UCSD-AML1 (cell line): Measurements from ENCODE around the gene C5orf47.
"Not testable (repeated sequence)": the region's sequence is repeated elsewhere in the genome, so short reads cannot be mapped to it uniquely, and the experiment has no call there.

Experiments
- DNase-seq: peaks from one replicate; lab custom pipeline; 2025; ENCODE audit not compliant: unreplicated experiment; lab: John Stamatoyannopoulos, UW

Gene C5orf47

GRCh38 chr5:173970878-173971650 lies 17.9 kb upstream of the C5orf47 start:
- no peak for DNase-seq

DNA sequence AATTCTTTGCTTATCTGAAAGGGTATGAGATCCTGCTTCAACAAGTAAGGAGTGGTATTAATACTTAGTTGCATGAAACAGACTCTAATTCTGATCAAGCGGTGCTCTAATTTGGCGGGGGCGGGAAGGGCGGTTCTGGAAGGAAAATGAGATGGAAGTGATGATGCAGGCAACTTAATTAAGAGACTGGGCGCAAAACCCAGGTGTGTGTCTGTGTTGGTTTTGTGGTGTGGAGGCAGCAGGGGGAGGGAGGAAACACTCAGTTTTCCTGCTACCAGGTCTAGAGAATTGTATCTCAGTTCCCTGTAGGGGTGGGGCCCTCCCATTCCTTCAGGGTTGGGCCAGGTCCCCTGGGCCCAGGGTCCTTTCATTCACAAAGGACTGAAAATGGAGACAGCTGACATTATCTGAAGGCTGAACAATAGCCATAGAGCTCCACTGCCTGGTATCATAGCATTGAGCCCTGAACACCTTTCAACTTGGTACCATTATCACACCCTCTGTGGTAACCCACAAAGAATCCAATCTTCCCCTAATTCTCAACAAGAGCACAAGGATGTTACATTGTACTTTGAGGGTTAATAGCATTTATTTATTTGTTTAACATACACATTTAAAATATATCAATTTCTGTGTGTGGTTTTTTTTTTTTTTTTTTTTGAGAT lies 17.2 kb upstream of the C5orf47 start:
- no peak for DNase-seq

DNA sequence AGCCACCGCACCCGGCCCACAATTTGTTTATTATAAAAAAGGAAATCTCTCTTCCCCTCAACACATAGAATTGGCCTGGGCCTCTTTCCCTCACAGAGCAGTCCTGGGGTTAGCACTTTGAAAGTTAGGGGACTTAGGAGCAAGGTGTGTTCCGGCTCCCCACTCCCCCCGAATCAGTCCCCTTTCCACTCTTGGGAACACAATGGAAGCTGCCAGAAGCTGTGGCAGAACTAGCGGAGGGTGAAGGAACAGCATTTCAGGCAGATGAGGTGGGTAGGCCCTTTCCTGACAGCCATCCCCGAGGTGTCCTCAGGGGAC lies 16.4 kb upstream of the C5orf47 start:
- no peak for DNase-seq

- DNase-seq = peak; percentile 66
These were observed 15.9 kb upstream of the C5orf47 start for GRCh38 chr5:173972925-173973615.

GRCh38 chr5:173973616-173973969 lies 15.4 kb upstream of the C5orf47 start:
- DNase-seq = no peak

GRCh38 chr5:173974688-173975239 lies 14.2 kb upstream of the C5orf47 start:
- DNase-seq = no peak

DNA sequence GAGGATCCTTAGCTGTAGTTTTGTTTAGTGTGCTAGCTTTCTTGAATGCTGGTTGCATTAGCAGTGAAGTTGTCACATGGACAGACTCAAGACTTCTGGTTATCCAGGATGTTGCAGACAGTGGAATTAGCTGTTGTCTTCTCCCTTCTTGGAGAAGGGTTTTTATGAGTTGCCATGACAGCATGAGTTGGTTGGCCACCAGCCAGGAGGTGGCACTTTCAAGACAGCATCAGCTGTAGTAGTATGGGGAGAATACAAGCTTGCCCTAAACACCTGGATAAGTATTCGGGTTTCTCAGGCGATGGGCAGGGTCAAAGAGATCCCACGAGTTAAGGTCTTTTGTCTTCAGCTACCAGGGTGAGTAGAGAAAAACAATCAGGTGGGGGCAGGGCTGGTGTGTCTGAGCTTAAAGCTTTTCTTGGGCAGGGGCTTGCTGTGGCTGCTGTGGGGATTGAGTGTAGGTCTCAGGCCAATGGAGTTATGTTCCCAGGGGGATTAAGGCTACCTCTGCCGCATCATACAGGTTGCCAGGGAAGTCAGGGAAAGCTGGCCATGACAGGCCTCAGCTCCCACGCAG lies 7.7 kb upstream of the C5orf47 start:
- DNase-seq = no peak

GRCh38 chr5:173984218-173984617 lies 4.8 kb upstream of the C5orf47 start:
- DNase-seq = no peak

- no peak for DNase-seq
These were observed 587 bp downstream of the C5orf47 start for GRCh38 chr5:173989432-173990082.

GRCh38 chr5:173997331-173997730 lies 8.4 kb downstream of the C5orf47 start:
- DNase-seq = no peak

- DNase-seq = no peak
These were observed 9.6 kb downstream of the C5orf47 start for GRCh38 chr5:173998531-173998930.

DNA sequence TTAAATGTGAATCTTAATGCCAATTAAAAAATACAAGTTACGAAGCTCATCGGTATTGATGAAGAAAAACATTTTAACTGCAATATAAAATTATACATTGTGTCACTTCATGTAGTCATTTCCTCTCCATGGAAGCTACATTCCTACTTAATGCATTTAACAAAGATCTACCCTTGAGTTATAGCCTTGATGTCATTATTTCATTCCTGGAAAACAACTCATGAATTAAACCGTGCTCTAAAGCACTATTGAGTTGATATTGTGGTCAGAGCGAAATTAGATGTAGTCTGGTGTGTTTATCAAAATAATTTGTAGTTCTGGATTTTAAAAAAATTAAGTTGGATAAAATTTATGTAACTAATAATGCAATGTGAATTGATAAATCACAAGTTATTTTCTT lies 11.1 kb downstream of the C5orf47 start:
- no peak for DNase-seq

DNA sequence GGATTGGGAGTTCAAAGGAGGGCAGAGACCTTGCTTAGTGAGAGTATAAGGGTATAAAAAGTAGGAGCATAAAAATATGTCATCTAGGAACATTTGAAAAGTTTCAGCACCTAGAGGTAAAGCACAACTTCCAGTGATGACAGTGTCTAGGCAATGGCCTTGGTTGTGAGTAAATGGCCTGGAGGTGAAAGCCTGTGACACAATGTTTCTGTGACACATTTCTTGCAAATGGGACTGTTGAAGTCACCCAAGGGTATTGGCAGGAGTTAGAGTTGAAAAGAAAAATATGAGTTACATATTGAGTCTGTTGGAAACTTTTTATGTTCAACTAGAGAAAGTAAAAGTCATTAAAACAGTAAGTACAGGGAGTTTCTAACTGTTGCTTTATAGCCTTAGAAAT lies 14.8 kb downstream of the C5orf47 start:
- DNase-seq = no peak

- no peak for DNase-seq
These were observed 20.0 kb downstream of the C5orf47 start for GRCh38 chr5:174008922-174009321.

- no peak for DNase-seq
These were observed 21.4 kb downstream of the C5orf47 start for GRCh38 chr5:174010365-174010764.

- DNase-seq = no peak
These were observed 22.5 kb downstream of the C5orf47 start for GRCh38 chr5:174011441-174011840.

GRCh38 chr5:174020069-174020927 lies 31.3 kb downstream of the C5orf47 start:
- DNase-seq = not testable (repeated sequence)

- DNase-seq = no peak
These were observed 31.9 kb downstream of the C5orf47 start for GRCh38 chr5:174020928-174021304.

GRCh38 chr5:174022384-174023095 lies 33.6 kb downstream of the C5orf47 start:
- DNase-seq = no peak

DNA sequence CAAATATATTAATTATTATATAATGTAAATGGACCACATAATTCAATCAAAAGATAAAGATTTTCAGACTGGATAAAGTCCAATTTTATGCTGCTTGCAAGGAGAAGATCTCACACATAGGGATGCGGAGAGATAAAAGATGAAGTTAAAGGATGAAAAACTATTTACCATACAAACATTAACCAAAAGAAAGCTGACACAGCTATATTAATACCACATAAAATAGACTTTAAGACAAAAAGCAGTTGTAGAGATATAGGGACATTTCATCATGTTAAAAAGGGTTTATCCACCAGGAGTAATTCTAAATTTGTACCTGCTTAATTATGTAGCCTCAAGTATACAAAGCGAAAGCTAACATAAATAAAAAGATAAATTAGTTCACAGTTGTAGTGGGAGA lies 41.3 kb downstream of the C5orf47 start:
- no peak for DNase-seq
